ENCODE data around the gene AR. TPM values are rescaled to one million over a fixed set of nuclear protein-coding genes. Genes with fewer than 3 reads are reported as not detected.

The AR gene
- total and polyA plus RNA-seq, 2 experiments from 2014 or later, result 0.99 to 5.4 TPM

DNA sequence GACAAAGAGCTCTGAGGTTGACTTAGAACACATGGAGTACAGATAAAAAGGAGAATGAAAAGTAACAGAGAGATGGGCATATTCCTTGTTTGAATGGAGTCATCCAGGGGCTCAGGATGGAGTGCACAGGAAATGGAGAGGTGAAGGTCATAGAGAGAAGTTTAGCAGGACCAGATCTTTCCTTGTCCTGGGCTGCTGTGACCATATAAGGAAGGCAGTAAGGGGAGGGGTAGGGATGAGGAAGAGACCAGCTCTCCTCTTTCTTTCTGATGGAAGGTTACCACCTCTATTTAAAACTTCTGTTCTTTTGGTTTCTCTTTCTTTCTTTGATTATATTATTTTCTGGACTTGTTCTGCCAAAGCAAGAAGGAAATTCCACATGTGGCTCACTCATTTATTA, 27.0 kb downstream of the AR start:
- no peaks in the 10 kb centered on the region for H3K9me2 ChIP-seq (replicated peaks; ENCODE audit: insufficient read depth)
- H3K36me3 ChIP-seq (replicated peaks; ENCODE audit: insufficient read depth, low read depth), result no peaks in the 10 kb centered on the region
- H4K20me1 ChIP-seq (ENCODE audit: insufficient read depth, poor library complexity, severe bottlenecking), result no peaks in the 10 kb centered on the region
- no peaks in the 10 kb centered on the region for H3K9me3 ChIP-seq (ENCODE audit: low read depth)
- no peak overlapping the region for H3K4me3 ChIP-seq
- H3K27me3 ChIP-seq, result no peaks in the 10 kb centered on the region
- no peak overlapping the region for H3K27ac ChIP-seq
- no peaks in the 10 kb centered on the region for H3K79me2 ChIP-seq
- TF ChIP-seq, protein P1, sequence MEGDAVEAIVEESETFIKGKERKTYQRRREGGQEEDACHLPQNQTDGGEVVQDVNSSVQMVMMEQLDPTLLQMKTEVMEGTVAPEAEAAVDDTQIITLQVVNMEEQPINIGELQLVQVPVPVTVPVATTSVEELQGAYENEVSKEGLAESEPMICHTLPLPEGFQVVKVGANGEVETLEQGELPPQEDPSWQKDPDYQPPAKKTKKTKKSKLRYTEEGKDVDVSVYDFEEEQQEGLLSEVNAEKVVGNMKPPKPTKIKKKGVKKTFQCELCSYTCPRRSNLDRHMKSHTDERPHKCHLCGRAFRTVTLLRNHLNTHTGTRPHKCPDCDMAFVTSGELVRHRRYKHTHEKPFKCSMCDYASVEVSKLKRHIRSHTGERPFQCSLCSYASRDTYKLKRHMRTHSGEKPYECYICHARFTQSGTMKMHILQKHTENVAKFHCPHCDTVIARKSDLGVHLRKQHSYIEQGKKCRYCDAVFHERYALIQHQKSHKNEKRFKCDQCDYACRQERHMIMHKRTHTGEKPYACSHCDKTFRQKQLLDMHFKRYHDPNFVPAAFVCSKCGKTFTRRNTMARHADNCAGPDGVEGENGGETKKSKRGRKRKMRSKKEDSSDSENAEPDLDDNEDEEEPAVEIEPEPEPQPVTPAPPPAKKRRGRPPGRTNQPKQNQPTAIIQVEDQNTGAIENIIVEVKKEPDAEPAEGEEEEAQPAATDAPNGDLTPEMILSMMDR (IDR thresholded peaks at IDR 0.05; ENCODE audit: poor library complexity), result no peak
- TF ChIP-seq EZH2phosphoT487 (IDR thresholded peaks at IDR 0.05; ENCODE audit: low read depth, severe bottlenecking, unreplicated experiment), result no peak
- TF ChIP-seq EZH2 (IDR thresholded peaks at IDR 0.05; ENCODE audit: borderline replicate concordance), result no peak
- no peak overlapping the region for H3K4me2 ChIP-seq
- H2AFZ ChIP-seq, result no peak overlapping the region
- no peak for DNase-seq (ENCODE audit: low spot score)
- no peaks in the 10 kb centered on the region for H3K4me1 ChIP-seq (ENCODE audit: insufficient read depth)

DNA sequence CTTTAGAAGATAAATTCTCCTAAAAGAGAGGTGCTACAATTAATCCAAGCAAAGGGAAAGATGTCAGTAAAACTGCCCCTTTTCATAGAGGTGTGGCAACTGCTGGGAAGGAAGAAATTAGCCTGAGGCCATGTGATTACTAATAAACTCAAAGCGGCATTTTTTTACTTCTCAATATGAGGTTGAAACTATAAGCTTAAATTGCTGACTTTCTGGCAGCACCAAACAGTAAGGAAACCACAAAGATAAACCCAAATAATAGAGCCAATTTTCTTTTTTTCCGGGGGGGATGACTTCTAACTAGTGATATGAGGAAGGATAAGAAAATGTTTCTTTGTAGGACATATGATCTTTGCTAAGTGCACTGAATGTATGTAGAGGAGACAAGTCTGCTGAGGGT, 30.9 kb downstream of the AR start:
- H3K27me3 ChIP-seq, result no peaks in the 10 kb centered on the region
- H3K4me2 ChIP-seq, result no peak overlapping the region
- no peaks in the 10 kb centered on the region for H3K9me2 ChIP-seq (replicated peaks; ENCODE audit: insufficient read depth)
- H3K4me1 ChIP-seq (ENCODE audit: insufficient read depth), result no peaks in the 10 kb centered on the region
- no peak overlapping the region for H3K27ac ChIP-seq
- TF ChIP-seq EZH2 (IDR thresholded peaks at IDR 0.05; ENCODE audit: borderline replicate concordance) (no peak), EZH2phosphoT487 (IDR thresholded peaks at IDR 0.05; ENCODE audit: low read depth, severe bottlenecking, unreplicated experiment) (no peak)
- TF ChIP-seq, protein P1 (IDR thresholded peaks at IDR 0.05; ENCODE audit: poor library complexity), result no peak
- H4K20me1 ChIP-seq (ENCODE audit: insufficient read depth, poor library complexity, severe bottlenecking), result no peaks in the 10 kb centered on the region
- no peaks in the 10 kb centered on the region for H3K9me3 ChIP-seq (ENCODE audit: low read depth)
- DNase-seq (ENCODE audit: low spot score), result no peak
- no peak overlapping the region for H2AFZ ChIP-seq
- no peak overlapping the region for H3K4me3 ChIP-seq
- H3K36me3 ChIP-seq (replicated peaks; ENCODE audit: insufficient read depth, low read depth), result no peaks in the 10 kb centered on the region
- WGBS (ENCODE audit: low lambda C conversion rate, missing lambda C conversion rate), result 66% methylated on average over 2 of the region's 2 CpGs
- H3K79me2 ChIP-seq, result no peaks in the 10 kb centered on the region

DNA sequence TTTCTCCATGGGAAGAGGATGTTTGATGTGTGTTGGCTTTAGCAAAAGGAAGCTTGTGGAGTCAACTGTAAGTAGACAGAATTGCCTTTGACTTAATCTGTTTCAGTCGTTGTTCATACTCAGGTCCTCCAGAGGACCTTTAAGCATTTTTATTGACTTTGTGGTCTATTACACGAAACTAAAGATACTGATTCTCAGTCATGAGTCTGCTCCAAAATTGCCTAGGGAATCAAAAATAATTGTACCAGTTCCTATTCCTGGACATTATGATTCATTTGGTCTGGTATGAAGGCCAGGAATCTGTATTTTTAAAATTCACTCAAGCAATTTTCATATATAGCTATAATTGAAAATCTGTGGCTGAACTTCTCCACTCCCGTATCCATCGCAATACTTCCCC, 38.6 kb downstream of the AR start:
- no peaks in the 10 kb centered on the region for H3K36me3 ChIP-seq (replicated peaks; ENCODE audit: insufficient read depth, low read depth)
- no peak overlapping the region for H3K4me2 ChIP-seq
- H3K4me3 ChIP-seq, result no peak overlapping the region
- H3K27me3 ChIP-seq, result no peaks in the 10 kb centered on the region
- TF ChIP-seq, protein P1 (IDR thresholded peaks at IDR 0.05; ENCODE audit: poor library complexity), result no peak
- TF ChIP-seq EZH2phosphoT487 (IDR thresholded peaks at IDR 0.05; ENCODE audit: low read depth, severe bottlenecking, unreplicated experiment), result no peak
- TF ChIP-seq EZH2 (IDR thresholded peaks at IDR 0.05; ENCODE audit: borderline replicate concordance), result no peak
- no peaks in the 10 kb centered on the region for H3K79me2 ChIP-seq
- no peaks in the 10 kb centered on the region for H3K9me2 ChIP-seq (replicated peaks; ENCODE audit: insufficient read depth)
- no peak for DNase-seq (ENCODE audit: low spot score)
- H3K27ac ChIP-seq, result no peak overlapping the region
- no peaks in the 10 kb centered on the region for H4K20me1 ChIP-seq (ENCODE audit: insufficient read depth, poor library complexity, severe bottlenecking)
- WGBS (ENCODE audit: low lambda C conversion rate, missing lambda C conversion rate), result 79% methylated on average over 4 of the region's 4 CpGs
- H2AFZ ChIP-seq, result no peak overlapping the region
- no peaks in the 10 kb centered on the region for H3K4me1 ChIP-seq (ENCODE audit: insufficient read depth)
- no peaks in the 10 kb centered on the region for H3K9me3 ChIP-seq (ENCODE audit: low read depth)

DNA sequence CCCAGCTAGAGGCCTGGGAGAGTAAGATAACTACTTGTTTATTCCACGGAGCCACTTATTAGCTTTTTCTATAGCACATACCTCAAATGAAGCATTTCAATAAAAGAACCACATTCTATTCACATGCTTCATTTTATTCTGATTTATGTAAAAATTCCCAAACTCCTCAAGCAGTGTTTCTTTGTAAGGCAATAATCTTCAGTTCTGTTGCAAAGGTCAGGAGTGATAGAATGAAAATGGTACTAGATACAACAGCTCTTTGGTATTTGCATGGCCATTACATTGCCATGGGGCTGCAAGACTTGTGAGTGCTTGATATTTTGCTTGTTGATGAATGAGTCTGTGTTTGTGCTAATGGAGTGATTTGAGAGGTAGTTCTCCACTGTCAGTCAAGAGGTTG, 39.4 kb downstream of the AR start:
- no peaks in the 10 kb centered on the region for H4K20me1 ChIP-seq (ENCODE audit: insufficient read depth, poor library complexity, severe bottlenecking)
- no peak overlapping the region for H3K27ac ChIP-seq
- no peaks in the 10 kb centered on the region for H3K9me3 ChIP-seq (ENCODE audit: low read depth)
- TF ChIP-seq EZH2 (IDR thresholded peaks at IDR 0.05; ENCODE audit: borderline replicate concordance) (no peak), EZH2phosphoT487 (IDR thresholded peaks at IDR 0.05; ENCODE audit: low read depth, severe bottlenecking, unreplicated experiment) (no peak)
- no peak overlapping the region for H2AFZ ChIP-seq
- H3K36me3 ChIP-seq (replicated peaks; ENCODE audit: insufficient read depth, low read depth), result no peaks in the 10 kb centered on the region
- no peak overlapping the region for H3K4me2 ChIP-seq
- DNase-seq (ENCODE audit: low spot score), result no peak
- no peaks in the 10 kb centered on the region for H3K79me2 ChIP-seq
- no peaks in the 10 kb centered on the region for H3K4me1 ChIP-seq (ENCODE audit: insufficient read depth)
- no peaks in the 10 kb centered on the region for H3K9me2 ChIP-seq (replicated peaks; ENCODE audit: insufficient read depth)
- WGBS (ENCODE audit: low lambda C conversion rate, missing lambda C conversion rate), result 47% methylated on average over 1 of the region's 1 CpG
- no peak overlapping the region for H3K4me3 ChIP-seq
- no peaks in the 10 kb centered on the region for H3K27me3 ChIP-seq

Measured in hepatocyte (in vitro differentiated cells).